D721Med (cell line): ENCODE measurements around the gene CNNM4.

Experiments used
- DNase-seq: peaks from one replicate; pipeline ENCODE4 v3.0.0; 2011; ENCODE audit warnings: low spot score; ENCODE audit not compliant: insufficient read length
- FAIRE-seq: peaks from 2 replicates; lab custom pipeline; 2011; peaks lifted over from hg19 to GRCh38; lab: Jason Lieb, UNC
- CTCF ChIP-seq: IDR thresholded peaks from 2 replicates; pipeline ENCODE4 v1.5.1; 2012; ENCODE audit warnings: mild to moderate bottlenecking, control low read depth; ENCODE audit not compliant: insufficient read depth; ENCODE audit errors: missing control alignments

CNNM4 gene

DNA sequence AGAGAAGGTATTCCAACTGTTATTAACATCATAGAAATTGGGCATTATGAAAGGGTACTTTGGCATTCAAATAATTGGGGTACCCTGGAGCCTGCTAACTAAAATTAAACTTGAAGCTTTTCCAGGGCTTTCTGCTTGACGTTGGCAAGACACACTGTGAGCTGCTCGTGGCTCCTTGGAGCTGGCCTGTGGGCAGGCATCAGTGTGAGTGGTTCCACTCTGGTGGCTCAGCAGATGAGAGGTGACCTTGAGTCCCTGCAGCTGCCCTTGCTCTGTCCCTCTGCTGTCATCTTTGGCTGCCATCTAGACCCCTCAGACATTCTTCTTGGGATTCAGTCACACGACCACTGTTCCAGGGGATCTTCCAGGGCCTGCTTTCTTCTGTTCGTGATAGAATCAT lies 62.1 kb downstream of the CNNM4 start:
- DNase-seq (no peak), FAIRE-seq (no peak)
- no peak for TF ChIP-seq CTCF

DNA sequence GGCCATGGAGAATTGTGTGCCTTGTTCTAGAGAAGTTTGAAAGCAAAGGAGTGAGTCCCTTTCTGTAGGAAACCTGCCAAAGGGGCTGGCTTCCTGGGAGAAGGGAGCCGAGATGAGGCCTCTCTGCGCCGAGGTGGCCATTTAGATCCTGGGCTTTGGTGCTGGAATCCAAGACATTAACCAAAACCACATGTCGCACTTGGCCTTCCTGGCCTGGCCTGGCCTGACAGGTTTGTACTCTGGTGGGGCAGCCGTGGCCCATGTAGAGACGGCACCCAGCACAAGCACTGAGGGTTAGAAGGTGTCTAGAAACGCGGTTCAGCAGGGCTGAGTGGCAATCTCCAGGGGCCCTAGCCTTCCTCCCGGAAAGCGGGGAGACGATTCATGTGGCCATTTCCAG lies 62.5 kb downstream of the CNNM4 start:
- TF ChIP-seq CTCF: no peak
- no peak for FAIRE-seq
- DNase-seq: no peak

DNA sequence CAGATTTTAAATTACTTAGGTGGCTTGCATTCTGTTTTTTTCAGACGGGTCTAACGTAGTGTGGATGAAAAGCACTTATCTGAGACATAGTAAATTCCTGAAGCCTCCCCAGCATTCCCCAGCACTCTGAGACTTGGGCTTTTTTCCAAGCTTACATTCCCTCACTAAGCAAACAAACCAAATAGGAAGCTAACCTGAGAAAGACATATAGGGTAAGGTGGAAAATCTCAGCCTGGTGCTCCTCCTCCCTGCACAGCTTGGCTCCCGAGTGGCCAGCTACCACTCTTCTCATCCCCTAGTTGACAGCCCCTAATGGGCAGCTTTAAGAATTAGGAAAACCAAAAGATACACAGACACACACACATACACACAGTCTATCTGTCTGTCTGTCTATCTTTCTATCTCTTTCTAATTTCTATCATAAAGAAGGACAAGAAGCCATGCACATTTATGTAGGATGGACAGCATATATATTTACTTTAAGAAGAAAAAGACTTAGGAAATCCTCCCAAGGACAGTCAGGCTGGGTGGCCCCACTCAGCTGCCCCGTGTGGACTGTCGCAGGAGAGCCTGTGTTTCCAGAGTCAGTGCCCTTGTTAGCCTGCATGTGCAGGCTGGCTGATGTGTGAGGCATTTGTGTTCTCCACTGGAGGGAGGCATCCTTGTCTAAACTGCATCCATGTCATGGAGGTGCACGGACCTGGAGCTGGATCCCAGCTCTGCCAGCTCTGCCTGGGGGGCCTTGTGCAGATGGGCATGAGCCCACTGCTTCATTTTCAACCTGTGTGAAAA lies 63.6 kb downstream of the CNNM4 start:
- no peak for FAIRE-seq
- no peak for TF ChIP-seq CTCF
- no peak for DNase-seq

DNA sequence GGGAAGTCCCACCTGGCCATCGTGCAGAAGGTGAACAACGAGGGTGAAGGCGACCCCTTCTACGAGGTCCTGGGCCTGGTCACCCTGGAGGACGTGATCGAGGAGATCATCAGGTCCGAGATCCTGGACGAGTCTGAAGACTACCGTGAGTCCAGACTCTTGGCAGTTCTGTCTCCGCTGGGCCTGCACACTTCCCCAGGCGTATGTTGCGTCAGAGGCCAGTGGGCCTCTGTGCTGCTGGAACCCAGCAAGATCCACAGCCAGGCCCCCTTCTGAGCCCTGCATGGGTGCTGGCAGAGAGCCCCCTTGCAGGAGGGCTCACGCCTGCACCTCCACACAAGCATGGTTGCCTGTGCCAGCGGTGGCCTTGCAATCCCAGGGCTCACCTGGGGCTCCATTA lies 64.4 kb downstream of the CNNM4 start:
- no peak for TF ChIP-seq CTCF
- DNase-seq: no peak
- no peak for FAIRE-seq

- no peak for DNase-seq
- FAIRE-seq: no peak
- no peak for TF ChIP-seq CTCF
These were observed 66.0 kb downstream of the CNNM4 start for GRCh38 chr2:96826546-96827278.

DNA sequence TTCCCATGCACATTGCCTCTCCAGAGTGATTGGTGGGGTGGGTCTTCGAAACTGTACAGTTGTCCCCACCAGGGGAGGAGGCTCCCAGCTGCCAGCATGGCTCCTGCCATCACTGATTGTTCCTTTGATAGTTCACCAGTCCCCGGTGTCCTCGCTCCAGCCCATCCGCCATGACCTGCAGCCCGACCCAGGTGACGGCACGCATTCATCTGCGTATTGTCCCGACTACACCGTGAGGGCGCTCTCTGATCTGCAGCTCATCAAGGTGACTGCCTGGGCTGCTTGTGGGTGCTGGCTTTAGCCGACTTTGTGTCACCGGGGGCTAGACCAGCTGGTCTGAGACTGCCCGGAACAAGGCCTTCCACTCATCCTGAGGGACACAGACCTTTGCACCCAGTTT lies 67.7 kb downstream of the CNNM4 start:
- FAIRE-seq: no peak
- no peak for DNase-seq
- no peak for TF ChIP-seq CTCF

- DNase-seq: no peak
- TF ChIP-seq CTCF: no peak
- no peak for FAIRE-seq
These were observed 68.2 kb downstream of the CNNM4 start for GRCh38 chr2:96828874-96829273.
